LNCaP clone FGC (cell line): Measurements from ENCODE around the gene ITGBL1.

Experiments used
- DNase-seq: peaks from one replicate; pipeline ENCODE4 v3.0.0-alpha.2; 2011; ENCODE audit warnings: low read depth
- H3K4me3 ChIP-seq: 2 replicates; pipeline ENCODE4 v1.5.1; 2011; ENCODE audit warnings: mild to moderate bottlenecking, low read depth, low read length, control low read depth
- TF ChIP-seq, protein P1 (sequence below): IDR thresholded peaks from 2 replicates; pipeline ENCODE4 v1.5.1; 2012; ENCODE audit warnings: mild to moderate bottlenecking; ENCODE audit not compliant: control insufficient read depth, insufficient read depth; ENCODE audit errors: extremely low read depth

The ITGBL1 gene

DNA sequence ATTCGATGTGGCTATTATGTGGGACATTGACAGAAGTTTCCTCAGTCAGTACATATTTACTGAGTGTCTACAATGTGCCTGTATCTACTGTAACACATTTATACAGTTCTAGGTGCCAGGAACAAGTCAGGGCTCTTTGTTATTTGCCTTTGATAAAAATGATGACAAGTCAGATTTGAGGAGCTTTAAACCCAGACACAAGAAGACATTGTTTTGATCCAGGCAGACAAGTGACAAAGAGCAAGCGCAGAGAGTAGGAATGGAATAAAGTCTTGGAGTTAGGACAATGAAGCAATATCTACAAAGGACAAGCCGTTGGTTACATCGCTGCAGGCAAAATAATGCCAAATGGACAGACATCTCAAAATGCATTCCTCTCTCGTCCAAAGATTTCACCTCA is 70.1 kb downstream of the ITGBL1 start:
- TF ChIP-seq, protein P1, sequence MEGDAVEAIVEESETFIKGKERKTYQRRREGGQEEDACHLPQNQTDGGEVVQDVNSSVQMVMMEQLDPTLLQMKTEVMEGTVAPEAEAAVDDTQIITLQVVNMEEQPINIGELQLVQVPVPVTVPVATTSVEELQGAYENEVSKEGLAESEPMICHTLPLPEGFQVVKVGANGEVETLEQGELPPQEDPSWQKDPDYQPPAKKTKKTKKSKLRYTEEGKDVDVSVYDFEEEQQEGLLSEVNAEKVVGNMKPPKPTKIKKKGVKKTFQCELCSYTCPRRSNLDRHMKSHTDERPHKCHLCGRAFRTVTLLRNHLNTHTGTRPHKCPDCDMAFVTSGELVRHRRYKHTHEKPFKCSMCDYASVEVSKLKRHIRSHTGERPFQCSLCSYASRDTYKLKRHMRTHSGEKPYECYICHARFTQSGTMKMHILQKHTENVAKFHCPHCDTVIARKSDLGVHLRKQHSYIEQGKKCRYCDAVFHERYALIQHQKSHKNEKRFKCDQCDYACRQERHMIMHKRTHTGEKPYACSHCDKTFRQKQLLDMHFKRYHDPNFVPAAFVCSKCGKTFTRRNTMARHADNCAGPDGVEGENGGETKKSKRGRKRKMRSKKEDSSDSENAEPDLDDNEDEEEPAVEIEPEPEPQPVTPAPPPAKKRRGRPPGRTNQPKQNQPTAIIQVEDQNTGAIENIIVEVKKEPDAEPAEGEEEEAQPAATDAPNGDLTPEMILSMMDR: no peak
- DNase-seq: no peak
- no peak overlapping the region for H3K4me3 ChIP-seq

DNA sequence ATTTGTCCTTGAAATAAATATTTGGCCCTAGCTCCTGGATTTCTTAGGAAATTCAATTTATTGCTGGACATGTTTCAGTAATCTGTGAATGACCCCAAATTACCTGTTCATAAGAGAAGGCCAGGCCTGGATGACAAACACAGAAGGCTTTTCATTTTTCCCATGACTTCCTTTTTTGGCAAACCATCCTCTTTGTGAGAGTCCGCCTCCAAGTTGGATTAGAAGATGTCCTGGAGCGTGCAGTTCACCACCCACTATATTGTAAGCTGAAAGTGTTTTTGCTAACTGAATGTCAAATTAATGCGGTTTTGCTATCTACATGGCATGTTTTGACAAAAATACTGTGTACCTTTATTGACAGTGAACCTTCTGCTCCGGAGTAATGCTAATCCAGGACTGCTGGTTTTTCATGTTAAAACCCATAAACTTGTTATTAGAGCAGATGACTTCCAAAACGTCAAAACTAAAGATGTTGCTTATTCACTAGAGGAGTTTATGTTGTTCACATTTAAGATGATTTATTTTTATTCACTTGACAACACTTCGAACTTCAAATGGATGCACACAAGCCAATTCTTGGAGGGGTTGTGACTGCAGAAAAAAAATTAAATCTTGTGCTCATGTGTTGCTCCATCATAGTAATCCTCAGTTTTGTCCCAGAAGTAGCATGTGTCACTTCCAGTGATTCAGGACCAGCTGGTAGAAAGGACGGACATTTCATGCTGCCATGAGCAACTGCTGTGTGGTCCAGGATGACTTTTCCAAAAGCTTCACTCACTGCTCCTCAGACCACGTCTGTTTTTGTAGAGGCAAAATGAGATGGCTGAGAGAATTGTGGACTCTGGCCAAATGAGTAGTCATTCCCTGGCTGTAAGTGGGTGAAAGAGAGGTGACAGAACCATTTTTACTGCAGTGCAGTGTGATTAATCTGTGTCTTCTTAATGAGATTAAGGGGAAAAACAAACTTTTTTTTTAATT is 71.0 kb downstream of the ITGBL1 start:
- H3K4me3 ChIP-seq: no peak overlapping the region
- DNase-seq: no peak
- TF ChIP-seq, protein P1: no peak

DNA sequence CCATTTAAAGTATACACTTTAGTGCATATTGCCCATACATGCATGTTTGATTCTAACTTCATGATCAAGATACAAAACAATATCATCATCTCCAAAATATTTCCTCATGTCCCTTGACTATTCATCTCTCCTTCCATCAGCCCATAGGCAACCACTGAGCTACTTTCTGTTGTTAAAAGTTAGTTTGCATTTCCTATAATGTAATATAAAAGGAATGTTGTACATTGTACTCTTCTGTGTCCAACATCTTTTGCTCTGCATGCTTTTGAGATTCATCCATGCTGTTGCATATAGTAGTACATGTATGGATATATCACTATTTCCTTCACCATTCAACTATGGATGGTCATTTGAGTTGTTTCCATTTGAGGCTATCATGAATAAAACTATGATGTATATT is 74.7 kb downstream of the ITGBL1 start:
- no peak overlapping the region for H3K4me3 ChIP-seq
- no peak for DNase-seq
- TF ChIP-seq, protein P1: no peak

DNA sequence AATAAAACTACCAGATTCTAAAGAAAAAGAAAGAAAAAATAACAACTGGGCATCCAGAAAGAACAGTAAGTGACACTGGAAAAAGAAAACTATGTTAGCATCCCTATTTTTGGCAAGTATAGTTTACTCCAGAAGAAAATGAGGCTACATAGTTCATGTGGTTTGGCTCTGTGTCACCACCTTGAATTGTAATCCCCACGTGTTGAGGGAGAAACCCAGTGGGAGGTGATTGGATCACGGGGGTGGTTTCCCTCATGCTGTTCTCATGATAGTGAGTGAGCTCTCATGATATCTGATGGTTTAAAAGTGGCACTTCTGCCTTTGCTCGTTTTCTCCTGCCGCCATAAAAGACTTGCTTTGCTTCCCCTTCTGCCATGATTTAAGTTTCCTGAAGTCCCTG is 76.9 kb downstream of the ITGBL1 start:
- no peak overlapping the region for H3K4me3 ChIP-seq
- DNase-seq: no peak
- TF ChIP-seq, protein P1: no peak

DNA sequence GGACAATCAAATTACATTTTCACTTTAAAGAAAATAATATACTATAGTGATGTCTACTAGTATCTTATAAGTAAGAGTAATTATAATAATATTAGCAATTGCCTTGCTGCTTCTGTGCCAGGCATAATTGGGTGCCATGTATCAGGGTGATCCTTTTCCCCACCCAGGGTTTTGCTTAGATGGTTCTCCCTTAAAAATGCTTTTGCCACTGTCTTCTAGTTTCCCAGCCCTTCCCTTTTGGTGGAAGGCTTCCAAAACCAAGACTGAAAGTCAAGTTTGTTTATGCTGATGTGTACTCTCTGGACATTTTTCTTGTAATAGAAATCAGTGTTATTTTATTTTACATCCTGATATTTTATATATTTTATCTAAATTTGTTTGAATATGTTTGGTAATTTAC is 77.8 kb downstream of the ITGBL1 start:
- DNase-seq: no peak
- no peak overlapping the region for H3K4me3 ChIP-seq
- TF ChIP-seq, protein P1: no peak

DNA sequence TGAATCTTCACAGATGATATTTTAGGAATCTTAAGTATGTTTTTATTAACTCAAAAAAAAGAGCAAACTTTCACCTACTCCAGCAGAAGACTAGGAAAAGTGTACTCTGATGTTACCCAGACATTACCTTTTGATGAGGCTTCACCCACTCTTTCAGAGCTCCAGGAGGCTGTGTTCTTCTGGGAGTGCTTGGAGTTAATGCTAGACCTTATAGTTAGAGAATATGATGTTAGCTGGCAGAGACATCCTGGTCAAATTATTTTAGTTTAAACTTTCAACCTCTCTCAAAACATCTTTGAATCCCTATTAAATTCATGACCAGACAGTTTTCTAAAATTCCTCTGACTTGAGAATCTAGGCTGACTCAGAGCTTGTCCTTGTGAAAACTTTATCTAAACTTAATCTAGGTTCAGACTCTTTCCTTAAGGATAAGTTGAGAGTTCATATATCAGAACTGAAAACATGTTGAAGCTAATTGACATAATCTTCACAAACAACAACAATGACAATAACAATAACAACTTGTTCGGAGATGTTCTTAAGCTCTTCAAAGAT is 82.8 kb downstream of the ITGBL1 start:
- TF ChIP-seq, protein P1: no peak
- H3K4me3 ChIP-seq: no peak overlapping the region
- DNase-seq: no peak
